IMR-90 (cell line): ENCODE results near the gene SRSF2. TPM values are rescaled to one million over a fixed set of nuclear protein-coding genes. Genes with fewer than 3 reads are reported as not detected.

Experiments
- ATAC-seq: fragments of 200-7000 bp; cut with Tn5 transposase; 2 replicates; pipeline ENCODE4 v1.9.1; 2020; ENCODE audit warnings: low read depth, mild to moderate bottlenecking, moderate library complexity
- BruUV-seq: library from RNA; stranded (reverse); fragments of 400-500 nt; replicated peaks from 2 replicates; lab custom pipeline; 2021; lab: Mats Ljungman, UMichigan
- CTCF ChIA-PET: fragments of 300-600 bp; formaldehyde crosslinking; extraction: SDS; loops from one replicate; lab custom pipeline; 2021; ENCODE audit warnings: antibody characterized with exemption; lab: Yijun Ruan, JAX
- POLR2A ChIA-PET: fragments of 300-600 bp; sonication (Branson Sonifier 250); formaldehyde crosslinking; loops from one replicate; lab custom pipeline; 2022; ENCODE audit warnings: antibody characterized with exemption; ENCODE audit not compliant: unreplicated experiment; lab: Charles Lee
- DNase-seq: peaks from one replicate; pipeline ENCODE4 v3.0.0; 2013
- H2AFZ ChIP-seq: replicated peaks from 2 replicates; pipeline ENCODE3; 2013; ENCODE audit warnings: low read length, mild to moderate bottlenecking; ENCODE audit not compliant: poor library complexity
- H2AK5ac ChIP-seq: 2 replicates; pipeline ENCODE4 v1.6.1; 2013; ENCODE audit warnings: low read depth, low read length, inconsistent platforms
- H2AK9ac ChIP-seq: replicated peaks from 2 replicates; pipeline ENCODE3; 2013; ENCODE audit warnings: mild to moderate bottlenecking, low read depth, low read length, moderate library complexity; ENCODE audit not compliant: poor library complexity
- H2BK120ac ChIP-seq: 2 replicates; pipeline ENCODE4 v1.6.1; 2013; ENCODE audit warnings: low read depth, low read length, inconsistent platforms
- H2BK15ac ChIP-seq: 3 replicates; pipeline ENCODE4 v1.6.1; 2013; ENCODE audit warnings: low read depth, low read length, inconsistent platforms
- H2BK20ac ChIP-seq: 2 replicates; pipeline ENCODE4 v1.6.1; 2013; ENCODE audit warnings: low read depth, mild to moderate bottlenecking, inconsistent platforms, low read length, moderate library complexity
- H2BK5ac ChIP-seq: 2 replicates; pipeline ENCODE4 v1.6.1; 2013; ENCODE audit warnings: mild to moderate bottlenecking, low read depth, low read length, inconsistent platforms; ENCODE audit not compliant: poor library complexity, severe bottlenecking
- H3K14ac ChIP-seq: replicated peaks from 2 replicates; pipeline ENCODE4 v1.6.1; 2013; ENCODE audit warnings: low read depth, low read length, inconsistent platforms
- H3K18ac ChIP-seq: 2 replicates; pipeline ENCODE4 v1.6.1; 2013; ENCODE audit warnings: low read depth, low read length, control low read depth
- H3K23ac ChIP-seq: 2 replicates; pipeline ENCODE4 v1.6.1; 2013; ENCODE audit warnings: low read depth, low read length, inconsistent platforms
- H3K27ac ChIP-seq: 2 replicates; pipeline ENCODE4 v1.5.1; 2013; ENCODE audit warnings: mild to moderate bottlenecking, control low read depth, low read length; ENCODE audit not compliant: insufficient read depth
- H3K27me3 ChIP-seq: 2 replicates; pipeline ENCODE4 v1.6.1; 2013; ENCODE audit warnings: low read length; ENCODE audit not compliant: control insufficient read depth, insufficient read depth
- H3K36me3 ChIP-seq: 2 replicates; pipeline ENCODE4 v1.6.1; 2013; ENCODE audit warnings: low read length, mixed read lengths; ENCODE audit not compliant: control insufficient read depth, insufficient read depth
- H3K4ac ChIP-seq: 2 replicates; pipeline ENCODE4 v1.6.1; 2013; ENCODE audit warnings: low read depth, low read length, inconsistent platforms
- H3K4me1 ChIP-seq: 2 replicates; pipeline ENCODE4 v1.6.1; 2013; ENCODE audit warnings: low read length, mixed read lengths; ENCODE audit not compliant: control insufficient read depth, insufficient read depth
- H3K4me2 ChIP-seq: 2 replicates; pipeline ENCODE4 v1.6.1; 2013; ENCODE audit warnings: low read depth, mild to moderate bottlenecking, control low read depth, low read length, moderate library complexity
- H3K4me3 ChIP-seq: 2 replicates; pipeline ENCODE4 v1.5.1; 2013; ENCODE audit warnings: low read depth, mild to moderate bottlenecking, control low read depth, low read length, moderate library complexity; ENCODE audit not compliant: insufficient read depth
- H3K56ac ChIP-seq: 2 replicates; pipeline ENCODE4 v1.6.1; 2013; ENCODE audit warnings: low read length, inconsistent platforms; ENCODE audit not compliant: insufficient read depth; ENCODE audit errors: extremely low read depth
- H3K79me1 ChIP-seq, 2 experiments: 2 replicates each; pipeline ENCODE4 v1.6.1; 2013; ENCODE audit warnings: low read length in 2 of 2, inconsistent platforms in 1 of 2, low read depth in 1 of 2
- H3K9ac ChIP-seq: 2 replicates; pipeline ENCODE4 v1.6.1; 2013; ENCODE audit warnings: low read depth, low read length, control low read depth
- H3K9me1 ChIP-seq: 2 replicates; pipeline ENCODE4 v1.6.1; 2013; ENCODE audit warnings: low read length, inconsistent platforms; ENCODE audit not compliant: insufficient read depth
- H3K9me3 ChIP-seq: 2 replicates; pipeline ENCODE4 v1.6.1; 2013; ENCODE audit warnings: low read length; ENCODE audit not compliant: control insufficient read depth, insufficient read depth
- H4K20me1 ChIP-seq: 2 replicates; pipeline ENCODE4 v1.6.1; 2013; ENCODE audit warnings: low read length, inconsistent platforms; ENCODE audit not compliant: insufficient read depth
- H4K5ac ChIP-seq: 2 replicates; pipeline ENCODE4 v1.6.1; 2013; ENCODE audit warnings: mild to moderate bottlenecking, low read depth, low read length, control low read depth
- H4K8ac ChIP-seq, 2 experiments: 2 replicates each; pipeline ENCODE4 v1.6.1; 2013; ENCODE audit warnings: low read depth in 2 of 2, low read length in 2 of 2, control low read depth in 1 of 2, inconsistent platforms in 1 of 2
- H4K91ac ChIP-seq: 2 replicates; pipeline ENCODE4 v1.6.1; 2013; ENCODE audit warnings: low read depth, low read length, inconsistent platforms; ENCODE audit not compliant: insufficient read depth
- MXI1 ChIP-seq: IDR thresholded peaks from 2 replicates; pipeline ENCODE4 v1.6.1; 2012; ENCODE audit warnings: low read depth, mild to moderate bottlenecking, low read length, moderate library complexity, borderline replicate concordance
- NFE2L2 ChIP-seq: fragments of 150-350 bp; IDR thresholded peaks from 2 replicates; pipeline ENCODE4 v1.6.1; 2016; ENCODE audit warnings: low read depth, mild to moderate bottlenecking, low read length
- WGBS, 2 experiments: methylation state at CpG; one replicate each; pipeline versions ENCODE4 v1.1.5 to v1.1.7; 2013; ENCODE audit warnings: missing lambda C conversion rate in 2 of 2; ENCODE audit not compliant: insufficient read length in 1 of 2; ENCODE audit errors: extremely low coverage in 2 of 2; 5-methylcytosine and 5-hydroxymethylcytosine counted together
- dilution Hi-C: fragments of 300-500 bp; cut with HindIII; formaldehyde crosslinking; loops from one replicate; pipeline ENCODE4 v1.14.3; 2018; ENCODE audit warnings: low sequenced_read_pairs; ENCODE audit not compliant: unreplicated experiment
- in situ Hi-C: fragments of 300-500 bp; cut with MboI; formaldehyde crosslinking; loops from 3 replicates; pipeline ENCODE4 v1.14.3; 2019; ENCODE audit warnings: low sequenced_read_pairs, inconsistent platforms, mixed read lengths
- intact Hi-C: fragments of 100-400 bp; cut with micrococcal nuclease; formaldehyde crosslinking; loops from 2 replicates; pipeline ENCODE4 v1.10.0; 2022
- polyA plus RNA-seq, 3 experiments: library from polyadenylated mRNA; depleted of rRNA; stranded (reverse); fragments of >200 nt; gene quantifications; 2 replicates each; pipeline ENCODE4 v1.2.3, GENCODE V29; 2012; ENCODE audit warnings: low replicate concordance in 1 of 3
- total RNA-seq: library from RNA; depleted of rRNA; stranded (reverse); fragments of >200 nt; gene quantifications from 2 replicates; pipeline ENCODE4 v1.2.3, GENCODE V29; 2012

SRSF2 gene
- total and polyA plus RNA-seq, 2 of the 4 experiments (the other 2 are of a cell fraction): 98.0 to 296 TPM

DNA sequence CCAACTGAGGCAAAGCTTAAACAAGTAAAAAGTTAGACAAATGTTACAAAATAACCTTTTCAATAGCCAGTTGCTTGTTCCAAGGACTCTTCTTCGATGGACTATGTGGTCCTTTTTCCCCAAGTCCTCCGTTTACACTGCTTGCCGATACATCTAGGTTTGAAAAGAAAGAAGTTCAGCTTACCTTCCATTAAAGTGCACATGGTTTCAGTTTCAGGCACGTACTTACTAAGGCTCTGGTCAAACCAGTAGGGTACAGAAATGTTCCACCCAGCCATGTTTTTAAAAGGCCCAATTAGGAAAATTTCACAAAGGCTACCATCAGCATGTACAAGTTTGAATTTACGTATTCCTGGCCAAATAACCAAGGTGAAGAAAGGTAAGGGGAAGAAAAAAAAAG is 2.1 kb downstream of the SRSF2 start:
- no peak overlapping the region for H3K18ac ChIP-seq
- H3K4me2 ChIP-seq: peak overlapping the region; percentile 63
- H3K36me3 ChIP-seq: peaks cover 26% of the 10 kb centered on the region
- no CpG with 5 or more reads among the region's 5 CpGs for WGBS, 2 experiments
- POLR2A ChIA-PET: no interaction called here
- H4K5ac ChIP-seq: peak overlapping the region; percentile 25; the same call in 1 of the 2 replicates
- peak overlapping the region; percentile 52 for H3K23ac ChIP-seq
- no peak overlapping the region for H2AK5ac ChIP-seq
- H2BK5ac ChIP-seq: peak overlapping the region; percentile 63
- in situ Hi-C loops: no loop called here
- DNase-seq: peak; percentile 53
- BruUV-seq: no TSS peak
- H3K9ac ChIP-seq: peak overlapping the region; percentile 83; the same call in 1 of the 2 replicates
- no peaks in the 10 kb centered on the region for H3K9me1 ChIP-seq
- H3K14ac ChIP-seq: 0 out of 2 replicates have a peak overlapping the region, but pooled peaks have one; percentile 14
- no peak overlapping the region for H4K91ac ChIP-seq
- H2BK20ac ChIP-seq: no peak overlapping the region
- H3K79me1 ChIP-seq: peaks cover 18 to 29% of the 10 kb centered on the region in 2 experiments
- peaks cover 2% of the 10 kb centered on the region; the same call in 1 of the 2 replicates for H3K4me1 ChIP-seq
- H4K20me1 ChIP-seq: peaks cover 42% of the 10 kb centered on the region
- H3K56ac ChIP-seq: no peak overlapping the region
- no peaks in the 10 kb centered on the region for H3K9me3 ChIP-seq
- H3K4ac ChIP-seq: peak overlapping the region; percentile 3; the same call in 1 of the 2 replicates
- no peak overlapping the region for H2AK9ac ChIP-seq
- no peak overlapping the region for H3K27ac ChIP-seq
- no peak overlapping the region for H2BK120ac ChIP-seq
- no peak for ATAC-seq
- 0 out of 4 replicates have a peak overlapping the region, but pooled peaks of 1 of the 2 experiments have one; percentile 29 for H4K8ac ChIP-seq
- dilution Hi-C loops: no loop called here
- CTCF ChIA-PET: interaction anchor here (0.6 to 0.7 kb wide), 3 partner anchors 47 to 553 kb away, joined by 3 to 5 read pairs (median 4); no protein-coding TSS in a partner anchor
- intact Hi-C loops: loop anchor here (1.0 to 5.0 kb wide), 2 partner anchors 8 to 322 kb away; no protein-coding TSS in a partner anchor
- peak overlapping the region; percentile 89 for H3K4me3 ChIP-seq
- H2BK15ac ChIP-seq: no peak overlapping the region
- TF ChIP-seq MXI1: peak; percentile 62; the same call in 1 of the 2 replicates
- TF ChIP-seq NFE2L2: no peak
- no peak overlapping the region for H2AFZ ChIP-seq
- no peaks in the 10 kb centered on the region for H3K27me3 ChIP-seq
